Neural progenitor cell (in vitro differentiated cells): ENCODE results near the gene APBB2. TPM values are rescaled to one million over a fixed set of nuclear protein-coding genes. Genes with fewer than 3 reads are reported as not detected.

Experiments used
- DNase-seq: peaks from one replicate; pipeline ENCODE4 v3.0.0-alpha.2; 2016; ENCODE audit warnings: low spot score
- H2AFZ ChIP-seq: fragments of 200-600 bp; sonication (generic); replicated peaks from 2 replicates; pipeline ENCODE4 v1.6.1; 2016; ENCODE audit warnings: antibody characterized with exemption
- H3F3A ChIP-seq: fragments of 200-600 bp; sonication (generic); 2 replicates; pipeline ENCODE4 v1.6.1; 2016; ENCODE audit warnings: antibody characterized with exemption, low read depth
- H3K27ac ChIP-seq: fragments of 200-600 bp; sonication (generic); 2 replicates; pipeline ENCODE4 v1.5.1; 2016; ENCODE audit warnings: mild to moderate bottlenecking
- H3K27me3 ChIP-seq: fragments of 200-600 bp; sonication (generic); 2 replicates; pipeline ENCODE4 v1.6.1; 2016; ENCODE audit warnings: mild to moderate bottlenecking, moderate library complexity
- H3K36me3 ChIP-seq: fragments of 200-600 bp; sonication (generic); 2 replicates; pipeline ENCODE4 v1.5.1; 2016
- H3K4me1 ChIP-seq: fragments of 200-600 bp; sonication (generic); 2 replicates; pipeline ENCODE4 v1.6.1; 2016; ENCODE audit warnings: mixed run types
- H3K4me2 ChIP-seq: fragments of 200-600 bp; sonication (generic); 2 replicates; pipeline ENCODE4 v1.6.1; 2016
- H3K4me3 ChIP-seq: fragments of 200-600 bp; sonication (generic); 2 replicates; pipeline ENCODE4 v1.5.1; 2016
- H3K79me2 ChIP-seq: fragments of 200-600 bp; sonication (generic); 2 replicates; pipeline ENCODE4 v1.6.1; 2016; ENCODE audit warnings: low read depth
- H3K9ac ChIP-seq: fragments of 200-600 bp; sonication (generic); 2 replicates; pipeline ENCODE4 v1.6.1; 2016
- H3K9me3 ChIP-seq: fragments of 200-600 bp; sonication (generic); 2 replicates; pipeline ENCODE4 v1.5.1; 2016; ENCODE audit warnings: low read depth
- H4K20me1 ChIP-seq: fragments of 200-600 bp; sonication (generic); 2 replicates; pipeline ENCODE4 v1.6.1; 2016; ENCODE audit warnings: low read depth
- H3K27ac Mint-ChIP-seq: 3 replicates; pipeline ENCODE4 v1.8.0; 2021; ENCODE audit warnings: mixed read lengths
- H3K27me3 Mint-ChIP-seq: 2 replicates; pipeline ENCODE4 v1.8.0; 2022; ENCODE audit warnings: low read depth, mild to moderate bottlenecking, inconsistent platforms, moderate library complexity, mixed read lengths; ENCODE audit not compliant: insufficient read depth
- H3K36me3 Mint-ChIP-seq: 3 replicates; pipeline ENCODE4 v1.8.0; 2021; ENCODE audit warnings: mixed read lengths
- H3K4me1 Mint-ChIP-seq: 3 replicates; pipeline ENCODE4 v1.8.0; 2021; ENCODE audit warnings: mixed read lengths
- H3K4me3 Mint-ChIP-seq: 3 replicates; pipeline ENCODE4 v1.8.0; 2021; ENCODE audit warnings: mild to moderate bottlenecking, moderate library complexity, mixed read lengths
- H3K9me3 Mint-ChIP-seq: 3 replicates; pipeline ENCODE4 v1.8.0; 2020; ENCODE audit warnings: mixed read lengths
- CTCF ChIP-seq: fragments of 200-600 bp; sonication (generic); IDR thresholded peaks from 2 replicates; pipeline ENCODE4 v1.5.1; 2017; ENCODE audit warnings: antibody characterized with exemption, mild to moderate bottlenecking
- EZH2 ChIP-seq: fragments of 200-600 bp; sonication (generic); IDR thresholded peaks from 2 replicates; pipeline ENCODE4 v1.6.1; 2017; ENCODE audit warnings: antibody characterized with exemption, mild to moderate bottlenecking, moderate library complexity
- EZH2phosphoT487 ChIP-seq: fragments of 200-600 bp; sonication (generic); IDR thresholded peaks from 2 replicates; pipeline ENCODE4 v1.6.1; 2017; ENCODE audit warnings: antibody characterized with exemption
- total RNA-seq: library from RNA; depleted of rRNA; stranded (reverse); fragments of >200 nt; gene quantifications from 2 replicates; pipeline ENCODE4 v1.2.3, GENCODE V29; 2015; ENCODE audit warnings: low replicate concordance

The APBB2 gene
- total RNA-seq, 1 donor from 2014 or later, result 83.2 TPM

GRCh38 chr4:41232406-41232805, 18.1 kb upstream of the APBB2 start:
- H3F3A ChIP-seq, result no peaks in the 10 kb centered on the region
- DNase-seq, result no peak
- no peaks in the 10 kb centered on the region for H3K9me3 Mint-ChIP-seq
- H3K79me2 ChIP-seq, result no peaks in the 10 kb centered on the region
- peaks cover 3% of the 10 kb centered on the region for H3K27me3 Mint-ChIP-seq
- TF ChIP-seq EZH2phosphoT487, result no peak
- no peaks in the 10 kb centered on the region for H3K27me3 ChIP-seq
- no peaks in the 10 kb centered on the region for H3K9me3 ChIP-seq
- H3K4me3 ChIP-seq, result no peak overlapping the region
- H3K4me3 Mint-ChIP-seq, result no peak overlapping the region
- H3K27ac Mint-ChIP-seq, result no peak overlapping the region
- no peak overlapping the region for H3K4me2 ChIP-seq
- no peaks in the 10 kb centered on the region for H3K36me3 Mint-ChIP-seq
- H3K9ac ChIP-seq, result no peak overlapping the region
- H3K4me1 Mint-ChIP-seq, result no peaks in the 10 kb centered on the region
- H3K36me3 ChIP-seq, result no peaks in the 10 kb centered on the region
- no peak overlapping the region for H2AFZ ChIP-seq
- H3K4me1 ChIP-seq, result no peaks in the 10 kb centered on the region
- no peak overlapping the region for H3K27ac ChIP-seq
- no peaks in the 10 kb centered on the region for H4K20me1 ChIP-seq

- H3K36me3 ChIP-seq, result no peaks in the 10 kb centered on the region
- H3K27me3 ChIP-seq, result no peaks in the 10 kb centered on the region
- Mint-ChIP-seq H3K4me3 (no peak overlapping the region), H3K9me3 (no peaks in the 10 kb centered on the region), H3K4me1 (no peaks in the 10 kb centered on the region), H3K27ac (no peak overlapping the region), H3K36me3 (no peaks in the 10 kb centered on the region), H3K27me3 (peaks cover 3% of the 10 kb centered on the region)
- no peak for TF ChIP-seq EZH2phosphoT487
- no peak for TF ChIP-seq CTCF
- no peak for TF ChIP-seq EZH2
- no peaks in the 10 kb centered on the region for H3F3A ChIP-seq
- no peaks in the 10 kb centered on the region for H3K4me1 ChIP-seq
- H2AFZ ChIP-seq, result peak overlapping the region; percentile 39
- no peaks in the 10 kb centered on the region for H4K20me1 ChIP-seq
- H3K27ac ChIP-seq, result no peak overlapping the region
- no peak overlapping the region for H3K9ac ChIP-seq
- H3K9me3 ChIP-seq, result no peaks in the 10 kb centered on the region
- no peaks in the 10 kb centered on the region for H3K79me2 ChIP-seq
- no peak overlapping the region for H3K4me2 ChIP-seq
- DNase-seq, result no peak
- H3K4me3 ChIP-seq, result no peak overlapping the region
These were observed 13.6 kb upstream of the APBB2 start for GRCh38 chr4:41227902-41228301.

GRCh38 chr4:41221850-41222645, 7.7 kb upstream of the APBB2 start:
- no peak overlapping the region for H3K4me3 Mint-ChIP-seq
- no peaks in the 10 kb centered on the region for H3K27me3 ChIP-seq
- no peaks in the 10 kb centered on the region for H4K20me1 ChIP-seq
- no peaks in the 10 kb centered on the region for H3K79me2 ChIP-seq
- H3K27ac Mint-ChIP-seq, result no peak overlapping the region
- no peaks in the 10 kb centered on the region for H3K4me1 ChIP-seq
- H3F3A ChIP-seq, result peaks cover under 1% of the 10 kb centered on the region
- no peak for DNase-seq
- H3K9me3 Mint-ChIP-seq, result no peaks in the 10 kb centered on the region
- H3K4me1 Mint-ChIP-seq, result peaks cover 4% of the 10 kb centered on the region
- H3K36me3 ChIP-seq, result no peaks in the 10 kb centered on the region
- TF ChIP-seq CTCF, result no peak
- no peak for TF ChIP-seq EZH2
- no peak for TF ChIP-seq EZH2phosphoT487
- H3K27me3 Mint-ChIP-seq, result no peaks in the 10 kb centered on the region
- no peak overlapping the region for H3K27ac ChIP-seq
- H3K9ac ChIP-seq, result no peak overlapping the region
- no peaks in the 10 kb centered on the region for H3K9me3 ChIP-seq
- H3K4me2 ChIP-seq, result no peak overlapping the region
- H2AFZ ChIP-seq, result no peak overlapping the region
- H3K36me3 Mint-ChIP-seq, result no peaks in the 10 kb centered on the region
- no peak overlapping the region for H3K4me3 ChIP-seq

- Mint-ChIP-seq H3K4me1 (peaks cover 19% of the 10 kb centered on the region), H3K27ac (no peak overlapping the region), H3K9me3 (no peaks in the 10 kb centered on the region), H3K36me3 (no peaks in the 10 kb centered on the region), H3K4me3 (no peak overlapping the region), H3K27me3 (peaks cover 4% of the 10 kb centered on the region)
- no peaks in the 10 kb centered on the region for H4K20me1 ChIP-seq
- no peaks in the 10 kb centered on the region for H3K27me3 ChIP-seq
- no peaks in the 10 kb centered on the region for H3K79me2 ChIP-seq
- H3K4me2 ChIP-seq, result no peak overlapping the region
- no peak overlapping the region for H2AFZ ChIP-seq
- H3K36me3 ChIP-seq, result no peaks in the 10 kb centered on the region
- H3K4me1 ChIP-seq, result no peaks in the 10 kb centered on the region
- no peak for TF ChIP-seq EZH2phosphoT487
- TF ChIP-seq EZH2, result no peak
- no peak for TF ChIP-seq CTCF
- no peaks in the 10 kb centered on the region for H3K9me3 ChIP-seq
- no peak overlapping the region for H3K4me3 ChIP-seq
- H3K27ac ChIP-seq, result no peak overlapping the region
- DNase-seq, result no peak
- peaks cover 16% of the 10 kb centered on the region for H3F3A ChIP-seq
- no peak overlapping the region for H3K9ac ChIP-seq
These were observed 5.1 kb upstream of the APBB2 start for GRCh38 chr4:41219421-41219950.
